ENCODE data around the gene MTX1. TPM values are rescaled to one million over a fixed set of nuclear protein-coding genes. Genes with fewer than 3 reads are reported as not detected.
A peak's percentile ranks its signal among the peaks of the same experiment; 100 is the strongest.

Gene MTX1
- total and polyA plus RNA-seq, 4 experiments from 2014 or later: 17.7 to 65.5 (median 30.4) TPM

- Mint-ChIP-seq H3K4me3 (no peak overlapping the region), H3K27me3 (no peaks in the 10 kb centered on the region), H3K9me3 (no peaks in the 10 kb centered on the region), H3K36me3 (peaks cover 13 to 43% of the 10 kb centered on the region in 2 donors), H3K4me1 (peaks cover 22 to 43% (median 30%) of the 10 kb centered on the region in 4 donors), H3K27ac (peak overlapping the region in 1 of 7 donors; percentile 8)
- peaks cover 23% of the 10 kb centered on the region for H3K36me3 ChIP-seq (ENCODE audit: insufficient read depth, low read length)
- peaks cover 36% of the 10 kb centered on the region for H3K4me1 ChIP-seq (ENCODE audit: insufficient read depth, low read length)
- no peak for DNase-seq
- intact Hi-C loops (cut with micrococcal nuclease): loop anchor here (10.0 kb wide), 1 partner anchor 147 kb away; the partner anchor contains the start of gene RUSC1
- no peaks in the 10 kb centered on the region for H3K9me3 ChIP-seq (ENCODE audit: control insufficient read depth in 1 of 2, low read length in 2 of 2)
- POLR2A ChIA-PET (ENCODE audit: partially characterized antibody): interaction anchor here (0.7 to 2.8 kb wide), 7 partner anchors 8 to 145 kb away, joined by 3 to 25 read pairs (median 4); no protein-coding TSS in a partner anchor
- H3K27ac ChIP-seq (ENCODE audit: low read depth, low read length): no peak overlapping the region
- no peaks in the 10 kb centered on the region for H3K27me3 ChIP-seq (ENCODE audit: insufficient read depth, low read length)
- CTCF ChIA-PET (ENCODE audit: partially characterized antibody): interaction anchor here (0.5 to 9.9 kb wide), 10 partner anchors 10 to 412 kb away, joined by 3 to 145 read pairs (median 4); no protein-coding TSS in a partner anchor
- no peak overlapping the region for H3K4me3 ChIP-seq (ENCODE audit: low read length in 2 of 2)
Measured at GRCh38 chr1:155177918-155178281, 30.6 kb upstream of the MTX1 start.

DNA sequence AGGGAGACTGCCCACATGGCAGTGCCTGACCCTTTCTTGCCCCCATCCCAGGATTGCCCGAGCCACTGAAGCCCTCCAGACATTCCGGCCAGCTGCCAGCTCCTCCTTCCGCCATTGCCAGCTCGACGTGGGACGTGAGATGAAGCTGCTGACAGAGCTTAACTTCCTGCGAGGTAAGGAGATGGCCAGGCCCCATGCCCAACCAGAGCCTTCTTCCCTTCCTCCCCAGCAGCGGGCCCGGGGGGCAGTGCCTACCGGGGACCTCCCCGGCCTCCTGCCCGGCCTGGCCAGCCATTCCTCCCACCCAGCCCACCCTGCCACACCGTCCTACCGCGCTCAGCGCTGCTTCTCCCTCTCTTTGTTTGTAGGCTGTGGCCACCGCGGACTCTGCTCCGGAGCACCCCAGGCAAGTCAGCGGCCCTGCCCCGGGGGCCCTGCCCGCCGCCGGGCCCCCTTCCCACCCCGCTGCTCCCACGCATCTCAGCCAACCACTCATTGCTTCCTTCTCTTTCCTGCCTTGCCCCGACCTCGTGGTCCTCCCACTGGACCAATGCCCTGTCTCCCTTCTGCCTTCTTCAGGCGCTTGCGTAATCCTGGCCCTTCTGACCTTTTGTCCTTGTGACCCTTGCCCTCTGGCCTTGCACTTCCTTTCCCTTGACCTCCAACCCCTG lies 29.9 kb upstream of the MTX1 start:
- peak overlapping the region in 1 of 7 donors; percentile 12 for H3K27ac Mint-ChIP-seq
- no peak for DNase-seq
- intact Hi-C loops (cut with micrococcal nuclease): loop anchor here (10.0 kb wide), 1 partner anchor 146 kb away; the partner anchor contains the start of gene RUSC1
- no peak overlapping the region for H3K27ac ChIP-seq (ENCODE audit: low read depth, low read length)
- no peaks in the 10 kb centered on the region for H3K27me3 Mint-ChIP-seq
- H3K9me3 ChIP-seq (ENCODE audit: control insufficient read depth in 1 of 2, low read length in 2 of 2): no peaks in the 10 kb centered on the region
- H3K4me1 Mint-ChIP-seq: peaks cover 18 to 37% (median 24%) of the 10 kb centered on the region in 4 donors
- peaks cover 23% of the 10 kb centered on the region for H3K36me3 ChIP-seq (ENCODE audit: insufficient read depth, low read length)
- H3K27me3 ChIP-seq (ENCODE audit: insufficient read depth, low read length): no peaks in the 10 kb centered on the region
- no peaks in the 10 kb centered on the region for H3K9me3 Mint-ChIP-seq
- H3K4me3 Mint-ChIP-seq: no peak overlapping the region
- no peak overlapping the region for H3K4me3 ChIP-seq (ENCODE audit: low read length in 2 of 2)
- H3K36me3 Mint-ChIP-seq: peaks cover 17 to 43% of the 10 kb centered on the region in 2 donors
- ChIA-PET CTCF (ENCODE audit: partially characterized antibody) (interaction anchor here (0.7 to 9.9 kb wide), 7 partner anchors 10 to 87 kb away, joined by 3 to 145 read pairs (median 8); partner anchors contain the start of gene THBS3), POLR2A (ENCODE audit: partially characterized antibody) (interaction anchor here (1.8 to 2.8 kb wide), 2 partner anchors 15 to 31 kb away, joined by 7 to 25 read pairs; no protein-coding TSS in a partner anchor)
- peaks cover 32% of the 10 kb centered on the region for H3K4me1 ChIP-seq (ENCODE audit: insufficient read depth, low read length)

DNA sequence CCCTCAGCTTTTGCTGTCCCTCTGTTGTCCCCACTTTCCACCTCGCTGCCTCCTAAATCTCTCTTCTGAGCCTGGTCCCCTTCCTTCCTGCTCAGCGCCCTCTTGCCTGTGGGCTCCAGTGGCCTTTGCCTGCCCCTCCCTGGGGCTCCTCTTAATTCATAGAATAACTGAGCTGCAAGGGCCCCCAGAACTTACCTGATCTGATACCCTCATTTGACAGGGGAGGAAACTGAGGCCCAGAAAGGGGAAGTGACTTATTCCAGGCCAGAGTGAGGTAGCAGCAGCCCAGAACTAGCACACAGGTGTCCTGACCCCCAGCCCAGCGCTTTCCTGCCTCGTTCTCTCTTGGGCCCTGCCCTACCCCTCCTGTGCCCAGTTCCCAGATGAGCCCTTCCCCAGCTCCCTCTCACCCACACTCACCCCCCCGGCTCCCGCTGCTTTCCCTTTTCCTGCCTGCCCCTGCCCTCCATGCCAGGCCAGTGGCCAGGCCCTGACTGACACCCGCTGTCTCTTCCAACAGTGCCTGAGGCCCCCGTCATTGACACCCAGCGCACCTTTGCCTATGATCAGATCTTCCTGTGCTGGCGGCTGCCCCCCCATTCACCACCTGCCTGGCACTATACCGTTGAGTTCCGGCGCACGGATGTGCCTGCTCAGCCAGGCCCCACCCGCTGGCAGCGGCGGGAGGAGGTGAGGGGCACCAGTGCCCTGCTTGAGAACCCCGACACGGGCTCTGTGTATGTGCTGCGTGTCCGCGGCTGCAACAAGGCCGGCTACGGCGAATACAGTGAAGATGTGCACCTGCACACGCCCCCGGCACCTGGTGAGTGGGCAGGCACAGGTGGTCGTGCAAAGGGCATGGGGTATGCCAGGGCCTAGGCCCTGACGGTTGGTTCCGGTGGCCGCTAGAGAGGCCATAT lies 29.1 kb upstream of the MTX1 start:
- Mint-ChIP-seq H3K9me3 (no peaks in the 10 kb centered on the region), H3K4me3 (no peak overlapping the region), H3K27ac (peak overlapping the region in 2 of 7 donors; percentile 12 to 64), H3K4me1 (peaks cover 12 to 29% (median 18%) of the 10 kb centered on the region in 4 donors), H3K36me3 (peaks cover 17 to 42% of the 10 kb centered on the region in 2 donors), H3K27me3 (no peaks in the 10 kb centered on the region)
- POLR2A ChIA-PET (ENCODE audit: partially characterized antibody): interaction anchor here (2.8 kb wide), 1 partner anchor 14 kb away, joined by 25 read pairs; no protein-coding TSS in a partner anchor
- no peak overlapping the region for H3K27ac ChIP-seq (ENCODE audit: low read depth, low read length)
- peaks cover 23% of the 10 kb centered on the region for H3K36me3 ChIP-seq (ENCODE audit: insufficient read depth, low read length)
- H3K4me3 ChIP-seq (ENCODE audit: low read length in 2 of 2): no peak overlapping the region
- DNase-seq: no peak
- H3K4me1 ChIP-seq (ENCODE audit: insufficient read depth, low read length): peaks cover 29% of the 10 kb centered on the region
- intact Hi-C loops (cut with micrococcal nuclease): loop anchor here (10.0 kb wide), 1 partner anchor 145 kb away; the partner anchor contains the start of gene RUSC1
- CTCF ChIA-PET (ENCODE audit: partially characterized antibody): interaction anchor here (1.3 to 9.9 kb wide), 3 partner anchors 14 to 23 kb away, joined by 3 to 145 read pairs (median 4); no protein-coding TSS in a partner anchor
- no peaks in the 10 kb centered on the region for H3K9me3 ChIP-seq (ENCODE audit: control insufficient read depth in 1 of 2, low read length in 2 of 2)
- H3K27me3 ChIP-seq (ENCODE audit: insufficient read depth, low read length): no peaks in the 10 kb centered on the region

DNA sequence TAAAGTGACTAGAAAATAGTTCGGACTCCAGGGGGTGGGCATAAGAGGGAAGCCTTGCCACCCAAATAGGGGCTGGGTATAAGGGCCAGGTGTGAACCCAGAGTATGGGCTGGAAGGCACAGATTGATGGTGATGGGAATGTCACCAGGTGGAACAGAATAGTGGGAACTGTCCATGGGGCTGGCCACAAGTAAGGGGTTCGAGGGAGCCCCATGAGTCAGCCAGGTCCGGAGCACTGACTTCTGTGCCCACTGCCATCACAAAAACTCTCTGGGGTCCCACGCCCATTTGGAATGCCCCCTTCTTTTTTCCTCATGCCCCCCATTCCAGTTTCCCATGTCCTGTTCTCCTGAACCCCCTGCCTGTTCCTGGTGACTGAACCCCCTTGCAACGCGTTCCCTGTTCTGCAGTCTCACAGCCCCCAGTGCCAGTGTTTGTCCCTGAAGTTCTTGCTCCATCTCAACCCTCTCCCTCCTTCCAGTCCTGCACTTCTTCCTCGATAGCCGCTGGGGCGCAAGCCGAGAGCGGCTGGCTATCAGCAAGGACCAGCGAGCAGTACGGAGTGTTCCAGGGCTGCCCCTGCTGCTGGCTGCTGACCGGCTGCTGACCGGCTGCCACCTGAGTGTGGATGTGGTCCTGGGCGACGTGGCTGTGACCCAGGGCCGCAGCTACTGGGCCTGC lies 27.0 kb upstream of the MTX1 start:
- Mint-ChIP-seq H3K27ac (no peak overlapping the region), H3K4me1 (peaks cover 3 to 9% (median 7%) of the 10 kb centered on the region in 4 donors), H3K9me3 (no peaks in the 10 kb centered on the region), H3K36me3 (peaks cover 17 to 41% of the 10 kb centered on the region in 2 donors), H3K27me3 (no peaks in the 10 kb centered on the region), H3K4me3 (no peak overlapping the region)
- Histone ChIP-seq H3K27ac (ENCODE audit: low read depth, low read length) (no peak overlapping the region), H3K9me3 (ENCODE audit: control insufficient read depth in 1 of 2, low read length in 2 of 2) (no peaks in the 10 kb centered on the region), H3K36me3 (ENCODE audit: insufficient read depth, low read length) (peaks cover 23% of the 10 kb centered on the region), H3K4me3 (ENCODE audit: low read length in 2 of 2) (no peak overlapping the region), H3K4me1 (ENCODE audit: insufficient read depth, low read length) (peaks cover 8% of the 10 kb centered on the region), H3K27me3 (ENCODE audit: insufficient read depth, low read length) (no peaks in the 10 kb centered on the region)
- intact Hi-C loops (cut with micrococcal nuclease): no loop called here
- no peak for DNase-seq
- POLR2A ChIA-PET (ENCODE audit: partially characterized antibody): interaction anchor here (1.4 kb wide), 1 partner anchor 11 kb away, joined by 3 read pairs; no protein-coding TSS in a partner anchor
- CTCF ChIA-PET (ENCODE audit: partially characterized antibody): interaction anchor here (1.6 to 1.8 kb wide), 2 partner anchors 12 to 20 kb away, joined by 4 to 7 read pairs; no protein-coding TSS in a partner anchor

GRCh38 chr1:155182052-155182550 lies 26.4 kb upstream of the MTX1 start:
- Mint-ChIP-seq H3K9me3 (no peaks in the 10 kb centered on the region), H3K4me1 (peaks cover 0 to 8% (median 2%) of the 10 kb centered on the region in 4 donors), H3K27me3 (no peaks in the 10 kb centered on the region), H3K27ac (peak overlapping the region in 1 of 7 donors; percentile 22), H3K4me3 (no peak overlapping the region), H3K36me3 (peaks cover 17 to 36% of the 10 kb centered on the region in 2 donors)
- CTCF ChIA-PET (ENCODE audit: partially characterized antibody): interaction anchor here (1.8 kb wide), 1 partner anchor 11 kb away, joined by 7 read pairs; no protein-coding TSS in a partner anchor
- Histone ChIP-seq H3K9me3 (ENCODE audit: control insufficient read depth in 1 of 2, low read length in 2 of 2) (no peaks in the 10 kb centered on the region), H3K27ac (ENCODE audit: low read depth, low read length) (no peak overlapping the region), H3K4me3 (ENCODE audit: low read length in 2 of 2) (no peak overlapping the region), H3K4me1 (ENCODE audit: insufficient read depth, low read length) (peaks cover 2% of the 10 kb centered on the region), H3K27me3 (ENCODE audit: insufficient read depth, low read length) (no peaks in the 10 kb centered on the region), H3K36me3 (ENCODE audit: insufficient read depth, low read length) (peaks cover 20% of the 10 kb centered on the region)
- intact Hi-C loops (cut with micrococcal nuclease): no loop called here
- DNase-seq: no peak
- POLR2A ChIA-PET (ENCODE audit: partially characterized antibody): no interaction called here

GRCh38 chr1:155183775-155184221 lies 24.7 kb upstream of the MTX1 start:
- DNase-seq: no peak
- H3K27me3 ChIP-seq (ENCODE audit: insufficient read depth, low read length): no peaks in the 10 kb centered on the region
- H3K36me3 ChIP-seq (ENCODE audit: insufficient read depth, low read length): peaks cover 13% of the 10 kb centered on the region
- Mint-ChIP-seq H3K9me3 (no peaks in the 10 kb centered on the region), H3K36me3 (peaks cover 8 to 33% of the 10 kb centered on the region in 2 donors), H3K4me1 (peaks cover 4 to 13% (median 5%) of the 10 kb centered on the region in 4 donors), H3K4me3 (no peak overlapping the region), H3K27me3 (no peaks in the 10 kb centered on the region), H3K27ac (no peak overlapping the region)
- POLR2A ChIA-PET (ENCODE audit: partially characterized antibody): no interaction called here
- H3K4me3 ChIP-seq (ENCODE audit: low read length in 2 of 2): no peak overlapping the region
- CTCF ChIA-PET (ENCODE audit: partially characterized antibody): interaction anchor here (2.4 kb wide), 1 partner anchor 10 kb away, joined by 14 read pairs; no protein-coding TSS in a partner anchor
- intact Hi-C loops (cut with micrococcal nuclease): no loop called here
- no peak overlapping the region for H3K27ac ChIP-seq (ENCODE audit: low read depth, low read length)
- no peaks in the 10 kb centered on the region for H3K4me1 ChIP-seq (ENCODE audit: insufficient read depth, low read length)
- no peaks in the 10 kb centered on the region for H3K9me3 ChIP-seq (ENCODE audit: control insufficient read depth in 1 of 2, low read length in 2 of 2)
